ENCODE measurements around the gene DNTTIP2. TPM values are rescaled to one million over a fixed set of nuclear protein-coding genes. Genes with fewer than 3 reads are reported as not detected.

The DNTTIP2 gene
- total RNA-seq, 4 donors from 2014 or later, result 15.7 to 52.8 (median 37.4) TPM

DNA sequence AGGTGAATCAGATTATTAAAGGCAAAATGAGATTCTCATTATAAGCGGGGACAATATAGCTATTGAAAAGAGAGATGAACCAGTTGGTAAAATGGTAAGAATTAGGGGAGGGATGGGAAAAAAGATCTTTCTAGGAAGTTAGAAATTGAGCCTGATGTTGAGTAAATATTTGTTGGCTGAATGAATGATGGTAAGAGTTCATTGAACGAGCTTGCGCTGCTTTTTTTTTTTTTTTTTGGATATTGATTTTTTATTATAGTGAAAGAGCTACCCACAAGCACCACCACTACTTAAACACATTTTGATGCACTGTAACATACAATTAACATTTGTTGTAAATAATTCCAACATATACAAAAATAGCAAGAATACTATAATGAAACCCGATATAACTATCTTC lies 31.3 kb upstream of the DNTTIP2 start:
- H3K36me3 ChIP-seq, result no peaks in the 10 kb centered on the region
- TF ChIP-seq, protein P1, sequence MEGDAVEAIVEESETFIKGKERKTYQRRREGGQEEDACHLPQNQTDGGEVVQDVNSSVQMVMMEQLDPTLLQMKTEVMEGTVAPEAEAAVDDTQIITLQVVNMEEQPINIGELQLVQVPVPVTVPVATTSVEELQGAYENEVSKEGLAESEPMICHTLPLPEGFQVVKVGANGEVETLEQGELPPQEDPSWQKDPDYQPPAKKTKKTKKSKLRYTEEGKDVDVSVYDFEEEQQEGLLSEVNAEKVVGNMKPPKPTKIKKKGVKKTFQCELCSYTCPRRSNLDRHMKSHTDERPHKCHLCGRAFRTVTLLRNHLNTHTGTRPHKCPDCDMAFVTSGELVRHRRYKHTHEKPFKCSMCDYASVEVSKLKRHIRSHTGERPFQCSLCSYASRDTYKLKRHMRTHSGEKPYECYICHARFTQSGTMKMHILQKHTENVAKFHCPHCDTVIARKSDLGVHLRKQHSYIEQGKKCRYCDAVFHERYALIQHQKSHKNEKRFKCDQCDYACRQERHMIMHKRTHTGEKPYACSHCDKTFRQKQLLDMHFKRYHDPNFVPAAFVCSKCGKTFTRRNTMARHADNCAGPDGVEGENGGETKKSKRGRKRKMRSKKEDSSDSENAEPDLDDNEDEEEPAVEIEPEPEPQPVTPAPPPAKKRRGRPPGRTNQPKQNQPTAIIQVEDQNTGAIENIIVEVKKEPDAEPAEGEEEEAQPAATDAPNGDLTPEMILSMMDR (IDR thresholded peaks at IDR 0.05), result no peak
- no peak for TF ChIP-seq POLR2A (IDR thresholded peaks at IDR 0.05)
- H3K4me3 ChIP-seq, result no peak overlapping the region
- H3K9me3 ChIP-seq, result no peaks in the 10 kb centered on the region
- H3K27me3 ChIP-seq, result no peaks in the 10 kb centered on the region
- DNase-seq, result no peak
- peak overlapping the region in 2 of 4 donors; percentile 87 to 97 for H3K27ac ChIP-seq
- peaks cover 0 to 28% (median 6%) of the 10 kb centered on the region in 4 donors for H3K4me1 ChIP-seq

DNA sequence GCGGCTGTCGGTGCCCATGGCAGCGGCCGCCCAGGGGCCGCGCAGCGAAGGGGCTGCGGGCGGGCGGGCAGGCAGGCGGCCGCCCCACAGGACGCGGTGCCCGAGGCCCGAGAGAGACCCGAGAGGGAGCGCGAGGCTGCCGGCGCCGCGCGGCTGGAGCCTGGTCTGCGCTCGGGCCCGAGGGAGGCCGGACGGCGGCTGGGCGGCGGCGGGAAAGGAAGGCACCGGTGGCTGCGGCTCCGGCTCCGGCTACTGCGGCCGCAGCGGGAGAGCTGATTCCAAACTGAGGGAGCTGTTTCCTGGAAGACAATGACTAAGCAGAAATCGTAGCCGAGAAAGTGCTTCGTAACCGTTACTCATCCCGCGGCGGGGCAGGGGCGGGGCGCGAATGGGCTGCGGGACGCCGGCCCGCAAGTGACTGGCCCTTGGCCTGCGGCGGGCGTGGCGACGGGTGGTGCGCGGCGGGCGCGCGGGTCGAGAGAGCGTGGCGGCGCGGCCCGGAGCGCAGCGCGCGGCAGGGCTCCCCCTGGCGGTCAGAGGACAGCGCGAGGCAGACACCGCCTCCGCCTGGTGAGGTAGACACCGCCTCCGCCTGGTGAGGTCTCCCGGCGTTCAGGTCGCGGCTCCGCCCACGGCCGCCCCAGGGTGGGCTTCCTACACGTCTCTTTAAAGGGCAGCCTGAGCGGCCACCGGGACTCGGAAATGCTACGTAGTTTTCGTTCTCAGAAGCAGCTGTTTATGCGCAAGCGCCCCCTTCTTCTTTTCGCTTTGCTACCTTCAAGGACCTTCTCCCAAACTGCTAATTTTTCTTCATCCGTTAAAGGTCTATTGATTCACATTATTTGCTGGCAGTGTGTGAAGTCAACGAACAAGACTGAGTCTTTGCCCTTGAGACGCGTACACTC lies 30.4 kb upstream of the DNTTIP2 start, which contains the start of gene GCLM:
Gene GCLM (minus strand): TSS at position 285 of the 905 bp plus-strand sequence. CDS start 267 bp downstream, at position 18.
- no peaks in the 10 kb centered on the region for H3K36me3 ChIP-seq
- H3K9me3 ChIP-seq, result no peaks in the 10 kb centered on the region
- peak; percentile 84 to 98 (median 95) for DNase-seq
- peak within 1 kb of the TSS; percentile 65 to 98 (median 89) for H3K4me3 ChIP-seq
- H3K4me1 ChIP-seq, result peaks cover 0 to 35% (median 6%) of the 10 kb centered on the region in 4 donors
- TF ChIP-seq, protein P1 (IDR thresholded peaks at IDR 0.05), result peak; percentile 84 to 99 (median 96)
- peak; percentile 78 to 79 for TF ChIP-seq POLR2A (IDR thresholded peaks at IDR 0.05)
- peak within 1 kb of the TSS; percentile 81 to 97 (median 86) for H3K27ac ChIP-seq
- no peaks in the 10 kb centered on the region for H3K27me3 ChIP-seq

DNA sequence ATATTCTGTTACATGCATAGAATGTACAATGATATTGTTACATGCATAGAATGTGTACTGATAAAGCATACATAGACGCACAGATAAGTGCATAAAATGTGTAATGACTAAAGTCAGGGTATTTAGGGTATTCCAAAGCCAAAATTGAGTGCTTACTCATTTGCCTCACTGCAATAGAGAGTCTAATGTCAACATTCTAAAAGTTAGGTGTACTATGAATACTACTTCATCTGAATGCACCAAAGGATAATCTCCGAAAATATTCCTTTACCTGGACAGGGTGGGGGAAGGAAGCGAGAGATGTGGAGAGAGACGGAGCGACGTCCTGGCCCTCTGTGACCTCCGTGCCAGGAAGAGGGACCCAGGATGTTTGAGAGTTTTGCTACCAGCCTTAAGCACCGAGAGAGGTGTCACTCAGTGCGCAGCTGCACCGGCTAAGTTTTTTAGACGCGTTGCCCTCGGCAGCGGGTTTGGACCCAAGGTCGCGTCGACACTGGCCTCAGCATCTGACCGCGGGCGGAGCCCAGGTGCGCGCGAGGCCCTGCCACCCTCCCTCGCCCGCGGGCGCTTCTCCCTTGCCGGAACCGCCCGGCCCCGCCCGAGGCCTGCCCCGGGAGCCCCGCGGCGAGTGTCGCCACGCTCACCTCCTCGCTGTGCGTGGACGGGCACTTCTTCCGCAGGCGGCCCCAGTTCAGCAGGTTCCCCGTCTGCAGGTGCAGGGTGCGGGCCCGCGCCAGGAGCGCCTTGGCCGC lies 29.6 kb upstream of the DNTTIP2 start:
- Histone ChIP-seq H3K27ac (peak overlapping the region; percentile 81 to 97 (median 86)), H3K9me3 (no peaks in the 10 kb centered on the region), H3K4me3 (peak overlapping the region; percentile 65 to 98 (median 89)), H3K36me3 (no peaks in the 10 kb centered on the region), H3K4me1 (peaks cover 0 to 44% (median 6%) of the 10 kb centered on the region in 4 donors), H3K27me3 (no peaks in the 10 kb centered on the region)
- no peak for TF ChIP-seq POLR2A (IDR thresholded peaks at IDR 0.05)
- TF ChIP-seq, protein P1 (IDR thresholded peaks at IDR 0.05), result no peak
- DNase-seq, result peak; percentile 61 to 84 (median 82)

DNA sequence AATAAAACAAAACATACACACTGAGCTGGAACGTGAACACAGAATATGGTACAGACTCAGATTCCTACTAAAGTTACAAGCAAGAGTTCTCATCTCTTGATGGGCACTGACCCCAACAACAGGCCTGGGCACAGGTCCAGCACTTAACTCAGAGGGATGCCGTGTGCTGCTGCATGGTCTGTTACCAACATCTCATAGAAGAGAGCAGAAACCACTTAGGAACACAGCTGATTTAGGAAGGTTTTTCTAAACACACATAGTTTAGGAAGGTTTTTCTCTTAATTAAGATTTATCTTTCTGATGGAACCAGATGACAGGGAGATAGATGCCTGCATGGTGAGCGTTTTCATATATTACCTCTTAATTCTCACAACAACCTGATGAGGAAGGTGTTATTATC lies 28.7 kb upstream of the DNTTIP2 start:
- no peak for DNase-seq
- Histone ChIP-seq H3K27ac (no peak overlapping the region), H3K9me3 (no peaks in the 10 kb centered on the region), H3K4me3 (peak overlapping the region in 2 of 4 donors; percentile 65 to 98), H3K27me3 (no peaks in the 10 kb centered on the region), H3K36me3 (no peaks in the 10 kb centered on the region), H3K4me1 (peaks cover 0 to 45% (median 6%) of the 10 kb centered on the region in 4 donors)
- no peak for TF ChIP-seq POLR2A (IDR thresholded peaks at IDR 0.05)
- TF ChIP-seq, protein P1 (IDR thresholded peaks at IDR 0.05), result no peak

DNA sequence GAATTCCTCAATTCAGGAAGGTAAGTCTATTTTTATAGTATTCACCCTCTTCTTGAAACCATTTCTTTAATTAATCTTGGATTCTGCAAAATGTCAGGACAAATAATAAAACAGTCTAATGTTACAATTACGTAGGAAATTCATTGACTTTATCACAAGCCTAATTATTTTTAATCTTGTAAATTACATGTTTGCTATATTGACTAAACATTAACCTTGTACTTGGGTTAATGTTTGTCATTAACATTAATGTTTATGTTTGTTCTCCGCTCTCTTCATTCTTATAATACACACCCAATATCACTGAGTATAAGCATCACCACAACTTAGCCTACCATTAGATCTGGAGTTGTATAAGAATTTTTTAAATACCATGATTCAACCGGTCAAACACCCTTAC lies 27.5 kb upstream of the DNTTIP2 start:
- DNase-seq, result no peak
- H3K27ac ChIP-seq, result no peak overlapping the region
- H3K9me3 ChIP-seq, result no peaks in the 10 kb centered on the region

More for the DNA sequence above, 27.5 kb upstream of the DNTTIP2 start:
- TF ChIP-seq, protein P1 (IDR thresholded peaks at IDR 0.05), result no peak
- no peak for TF ChIP-seq POLR2A (IDR thresholded peaks at IDR 0.05)
- Histone ChIP-seq H3K4me3 (no peak overlapping the region), H3K36me3 (no peaks in the 10 kb centered on the region), H3K4me1 (peaks cover 0 to 45% (median 6%) of the 10 kb centered on the region in 4 donors), H3K27me3 (no peaks in the 10 kb centered on the region)

Data from Peyer's patch (tissue), 4 donors.